ENCODE measurements around the gene FASN.

FASN gene

GRCh38 chr17:82121660-82122629 lies 23.9 kb upstream of the FASN start:
- Histone ChIP-seq H3K4me3 (ENCODE audit: low read depth, low read length) (no peak overlapping the region), H3K4me1 (peaks cover 12% of the 10 kb centered on the region), H3K4me2 (ENCODE audit: low read length) (no peak overlapping the region), H3K27ac (no peak overlapping the region), H3K27me3 (ENCODE audit: control insufficient read depth, insufficient read depth, low read length) (no peaks in the 10 kb centered on the region), H3K79me2 (no peaks in the 10 kb centered on the region), H2AFZ (no peak overlapping the region), H3K36me3 (ENCODE audit: control insufficient read depth, insufficient read depth, low read length) (no peaks in the 10 kb centered on the region), H3K9me3 (ENCODE audit: control insufficient read depth, low read length) (no peaks in the 10 kb centered on the region), H3K9ac (no peak overlapping the region)
- TF ChIP-seq, protein P1, sequence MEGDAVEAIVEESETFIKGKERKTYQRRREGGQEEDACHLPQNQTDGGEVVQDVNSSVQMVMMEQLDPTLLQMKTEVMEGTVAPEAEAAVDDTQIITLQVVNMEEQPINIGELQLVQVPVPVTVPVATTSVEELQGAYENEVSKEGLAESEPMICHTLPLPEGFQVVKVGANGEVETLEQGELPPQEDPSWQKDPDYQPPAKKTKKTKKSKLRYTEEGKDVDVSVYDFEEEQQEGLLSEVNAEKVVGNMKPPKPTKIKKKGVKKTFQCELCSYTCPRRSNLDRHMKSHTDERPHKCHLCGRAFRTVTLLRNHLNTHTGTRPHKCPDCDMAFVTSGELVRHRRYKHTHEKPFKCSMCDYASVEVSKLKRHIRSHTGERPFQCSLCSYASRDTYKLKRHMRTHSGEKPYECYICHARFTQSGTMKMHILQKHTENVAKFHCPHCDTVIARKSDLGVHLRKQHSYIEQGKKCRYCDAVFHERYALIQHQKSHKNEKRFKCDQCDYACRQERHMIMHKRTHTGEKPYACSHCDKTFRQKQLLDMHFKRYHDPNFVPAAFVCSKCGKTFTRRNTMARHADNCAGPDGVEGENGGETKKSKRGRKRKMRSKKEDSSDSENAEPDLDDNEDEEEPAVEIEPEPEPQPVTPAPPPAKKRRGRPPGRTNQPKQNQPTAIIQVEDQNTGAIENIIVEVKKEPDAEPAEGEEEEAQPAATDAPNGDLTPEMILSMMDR (IDR thresholded peaks at IDR 0.05), result no peak

DNA sequence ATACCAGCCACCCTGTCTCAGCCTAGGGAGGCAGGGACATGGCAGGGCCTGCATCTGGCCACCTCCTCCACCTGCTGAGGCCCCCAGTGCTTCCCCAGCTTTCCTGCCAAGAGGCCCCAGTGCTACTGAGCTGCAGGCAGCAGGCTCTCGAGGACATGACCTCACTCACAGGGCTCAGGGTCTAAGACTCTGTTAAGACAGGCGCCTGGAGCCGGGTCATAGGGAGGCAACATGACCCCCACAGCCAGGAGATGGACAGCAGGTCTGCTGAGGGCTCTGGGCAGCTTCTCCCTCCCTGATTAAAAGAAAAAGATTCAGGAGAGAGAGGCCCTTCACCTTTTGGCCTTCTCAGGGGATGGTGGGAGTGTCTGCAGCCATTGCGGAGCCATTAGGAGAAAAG lies 23.2 kb upstream of the FASN start:
- TF ChIP-seq, protein P1 (IDR thresholded peaks at IDR 0.05), result no peak
- no peak overlapping the region for H3K4me2 ChIP-seq (ENCODE audit: low read length)
- peaks cover 2% of the 10 kb centered on the region for H3K79me2 ChIP-seq
- H2AFZ ChIP-seq, result no peak overlapping the region
- H3K9ac ChIP-seq, result no peak overlapping the region
- H3K36me3 ChIP-seq (ENCODE audit: control insufficient read depth, insufficient read depth, low read length), result no peaks in the 10 kb centered on the region
- peaks cover 12% of the 10 kb centered on the region for H3K4me1 ChIP-seq
- H3K9me3 ChIP-seq (ENCODE audit: control insufficient read depth, low read length), result no peaks in the 10 kb centered on the region
- H3K27ac ChIP-seq, result no peak overlapping the region
- no peak overlapping the region for H3K4me3 ChIP-seq (ENCODE audit: low read depth, low read length)
- no peaks in the 10 kb centered on the region for H3K27me3 ChIP-seq (ENCODE audit: control insufficient read depth, insufficient read depth, low read length)

- Histone ChIP-seq H3K27ac (no peak overlapping the region), H3K4me1 (peaks cover 12% of the 10 kb centered on the region), H3K79me2 (peaks cover 2% of the 10 kb centered on the region), H3K9me3 (ENCODE audit: control insufficient read depth, low read length) (no peaks in the 10 kb centered on the region), H3K4me2 (ENCODE audit: low read length) (no peak overlapping the region), H2AFZ (no peak overlapping the region), H3K36me3 (ENCODE audit: control insufficient read depth, insufficient read depth, low read length) (no peaks in the 10 kb centered on the region), H3K9ac (no peak overlapping the region), H3K27me3 (ENCODE audit: control insufficient read depth, insufficient read depth, low read length) (no peaks in the 10 kb centered on the region), H3K4me3 (ENCODE audit: low read depth, low read length) (no peak overlapping the region)
- TF ChIP-seq, protein P1 (IDR thresholded peaks at IDR 0.05), result no peak
Observed at GRCh38 chr17:82120148-82120547, 22.1 kb upstream of the FASN start.

- peak overlapping the region; percentile 83 for H2AFZ ChIP-seq
- peaks cover 2% of the 10 kb centered on the region for H3K79me2 ChIP-seq
- no peaks in the 10 kb centered on the region for H3K36me3 ChIP-seq (ENCODE audit: control insufficient read depth, insufficient read depth, low read length)
- H3K4me1 ChIP-seq, result peaks cover 12% of the 10 kb centered on the region
- no peaks in the 10 kb centered on the region for H3K9me3 ChIP-seq (ENCODE audit: control insufficient read depth, low read length)
- H3K4me2 ChIP-seq (ENCODE audit: low read length), result no peak overlapping the region
- TF ChIP-seq, protein P1 (IDR thresholded peaks at IDR 0.05), result no peak
- H3K4me3 ChIP-seq (ENCODE audit: low read depth, low read length), result no peak overlapping the region
- H3K27me3 ChIP-seq (ENCODE audit: control insufficient read depth, insufficient read depth, low read length), result no peaks in the 10 kb centered on the region
- H3K9ac ChIP-seq, result no peak overlapping the region
- H3K27ac ChIP-seq, result no peak overlapping the region
Observed at GRCh38 chr17:82118815-82119380, 20.9 kb upstream of the FASN start.
